Endothelial cell of umbilical vein (primary cell): Measurements from ENCODE around the gene STK40.

Source experiments
- CTCF ChIP-seq, 2 donors: IDR thresholded peaks; 1 replicate in 1 of 2; 2 replicates in 1 of 2; pipeline ENCODE4 v1.5.1; 2011; ENCODE audit warnings: low read length in 2 of 2, mild to moderate bottlenecking in 2 of 2, moderate library complexity in 2 of 2, control low read depth in 1 of 2, inconsistent platforms in 1 of 2, low read depth in 1 of 2; ENCODE audit not compliant: insufficient read depth in 1 of 2; ENCODE audit errors: extremely low read depth in 1 of 2
- EZH2 ChIP-seq: IDR thresholded peaks from 2 replicates; pipeline ENCODE4 v1.6.1; 2012; ENCODE audit warnings: borderline replicate concordance, low read depth, mild to moderate bottlenecking, moderate library complexity, low read length, inconsistent platforms; ENCODE audit not compliant: severe bottlenecking
- FOS ChIP-seq: IDR thresholded peaks from 2 replicates; pipeline ENCODE4 v1.6.1; 2011; ENCODE audit warnings: mild to moderate bottlenecking, low read length, moderate library complexity, borderline replicate concordance; ENCODE audit not compliant: insufficient read depth
- GATA2 ChIP-seq: IDR thresholded peaks from 2 replicates; pipeline ENCODE4 v1.7.0; 2011; ENCODE audit warnings: low read depth, mild to moderate bottlenecking, moderate library complexity, mixed read lengths, low read length; ENCODE audit not compliant: insufficient read length, insufficient read depth
- JUN ChIP-seq: IDR thresholded peaks from 2 replicates; pipeline ENCODE4 v1.6.1; 2011; ENCODE audit warnings: borderline replicate concordance, low read depth; ENCODE audit not compliant: insufficient read length, insufficient read depth
- MAX ChIP-seq: IDR thresholded peaks from 2 replicates; pipeline ENCODE4 v1.6.1; 2011; ENCODE audit not compliant: insufficient read depth, insufficient read length
- MYC ChIP-seq: IDR thresholded peaks from one replicate; pipeline ENCODE4 v1.6.1; 2011; ENCODE audit warnings: mild to moderate bottlenecking, low read depth, low read length
- POLR2A ChIP-seq: IDR thresholded peaks from 2 replicates; pipeline ENCODE4 v1.6.1; 2012; ENCODE audit warnings: low read depth, mild to moderate bottlenecking, control low read depth, low read length
- POLR2AphosphoS5 ChIP-seq: IDR thresholded peaks from 2 replicates; pipeline ENCODE4 v1.6.1; 2012; ENCODE audit warnings: low read depth, mild to moderate bottlenecking, control low read depth, low read length, moderate library complexity; ENCODE audit not compliant: insufficient read depth

- no peak for TF ChIP-seq MAX
- TF ChIP-seq CTCF (IDR thresholded peaks at IDR 0.05; ENCODE audit: extremely low read depth in 1 of 2, insufficient read depth in 1 of 2, low read depth in 1 of 2, low read length in 2 of 2) = no peak
- TF ChIP-seq FOS = no peak
- TF ChIP-seq POLR2AphosphoS5 = no peak
- TF ChIP-seq POLR2A = no peak
- TF ChIP-seq MYC = no peak
- no peak for TF ChIP-seq GATA2
- TF ChIP-seq EZH2 = no peak
- no peak for TF ChIP-seq JUN
These were observed 3.5 kb upstream of the STK40 start for GRCh38 chr1:36389261-36389660.
